Liver (tissue), 3 donors: ENCODE data around the gene TEX12.

Source experiments
- GABPA ChIP-seq, 2 donors: IDR thresholded peaks in 1 of 2; conservative IDR thresholded peaks in 1 of 2; 2 replicates each; pipeline ENCODE4 v1.6.1; 2016; ENCODE audit warnings: antibody characterized with exemption in 2 of 2, mild to moderate bottlenecking in 1 of 2, moderate library complexity in 1 of 2
- RAD21 ChIP-seq, 2 donors: IDR thresholded peaks; 2 replicates each; pipeline ENCODE4 v1.6.1; 2016; ENCODE audit warnings: antibody characterized with exemption in 2 of 2, mild to moderate bottlenecking in 2 of 2
- TAF1 ChIP-seq: conservative IDR thresholded peaks from 2 replicates; pipeline ENCODE4 v1.6.1; 2016; ENCODE audit warnings: antibody characterized with exemption, mild to moderate bottlenecking
- TF ChIP-seq, protein P1 (sequence below): IDR thresholded peaks from 2 replicates; pipeline ENCODE4 v1.6.1; 2016; ENCODE audit warnings: antibody characterized with exemption
- TF ChIP-seq, protein P2 (sequence below): fragments of 150-350 bp; IDR thresholded peaks from 2 replicates; pipeline ENCODE4 v1.5.1; 2017; ENCODE audit warnings: improper control_type of control experiment, low read depth, low read length; ENCODE audit not compliant: missing input control
- donor health status: healthy.
- donor health status: healthy.

DNA sequence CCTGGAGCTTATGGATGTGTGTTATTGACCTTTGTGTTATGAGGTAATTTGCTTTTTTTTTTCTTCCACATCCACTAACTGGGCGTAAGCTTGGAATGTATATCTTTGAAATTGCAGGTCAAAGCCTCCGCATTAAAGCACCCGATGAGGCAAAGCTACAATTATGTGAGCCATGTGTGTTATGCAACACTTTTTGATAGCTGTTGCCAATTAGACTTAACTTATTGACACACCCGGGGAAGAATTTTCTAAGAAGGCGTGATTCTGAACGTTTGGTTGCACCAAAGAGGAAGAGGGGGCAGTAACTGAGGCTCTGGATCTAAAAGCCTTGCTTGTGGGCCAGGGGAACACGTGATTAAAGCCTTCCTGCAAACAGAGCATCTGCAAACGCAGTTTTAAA lies 610 bp upstream of the TEX12 start:
- TF ChIP-seq, protein P1, sequence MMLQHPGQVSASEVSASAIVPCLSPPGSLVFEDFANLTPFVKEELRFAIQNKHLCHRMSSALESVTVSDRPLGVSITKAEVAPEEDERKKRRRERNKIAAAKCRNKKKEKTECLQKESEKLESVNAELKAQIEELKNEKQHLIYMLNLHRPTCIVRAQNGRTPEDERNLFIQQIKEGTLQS: no peak
- no peak for TF ChIP-seq TAF1
- TF ChIP-seq, protein P2, sequence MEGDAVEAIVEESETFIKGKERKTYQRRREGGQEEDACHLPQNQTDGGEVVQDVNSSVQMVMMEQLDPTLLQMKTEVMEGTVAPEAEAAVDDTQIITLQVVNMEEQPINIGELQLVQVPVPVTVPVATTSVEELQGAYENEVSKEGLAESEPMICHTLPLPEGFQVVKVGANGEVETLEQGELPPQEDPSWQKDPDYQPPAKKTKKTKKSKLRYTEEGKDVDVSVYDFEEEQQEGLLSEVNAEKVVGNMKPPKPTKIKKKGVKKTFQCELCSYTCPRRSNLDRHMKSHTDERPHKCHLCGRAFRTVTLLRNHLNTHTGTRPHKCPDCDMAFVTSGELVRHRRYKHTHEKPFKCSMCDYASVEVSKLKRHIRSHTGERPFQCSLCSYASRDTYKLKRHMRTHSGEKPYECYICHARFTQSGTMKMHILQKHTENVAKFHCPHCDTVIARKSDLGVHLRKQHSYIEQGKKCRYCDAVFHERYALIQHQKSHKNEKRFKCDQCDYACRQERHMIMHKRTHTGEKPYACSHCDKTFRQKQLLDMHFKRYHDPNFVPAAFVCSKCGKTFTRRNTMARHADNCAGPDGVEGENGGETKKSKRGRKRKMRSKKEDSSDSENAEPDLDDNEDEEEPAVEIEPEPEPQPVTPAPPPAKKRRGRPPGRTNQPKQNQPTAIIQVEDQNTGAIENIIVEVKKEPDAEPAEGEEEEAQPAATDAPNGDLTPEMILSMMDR: no peak
- no peak for TF ChIP-seq RAD21 (IDR thresholded peaks at IDR 0.05)
- TF ChIP-seq GABPA (IDR thresholded peaks at IDR 0.05 in 1 of 2, conservative IDR thresholded peaks at IDR 0.05 in 1 of 2): no peak
